Adipose tissue (tissue), 3 donors: ENCODE data around the gene CCDC170. TPM values are rescaled to one million over a fixed set of nuclear protein-coding genes. Genes with fewer than 3 reads are reported as not detected.
"Not testable (repeated sequence)": the region's sequence is repeated elsewhere in the genome, so short reads cannot be mapped to it uniquely, and the experiment has no call there.

Source experiments
- H3K27ac ChIP-seq: one replicate; pipeline ENCODE4 v1.5.1; 2013; ENCODE audit warnings: low read depth, low read length
- WGBS, 3 donors: extraction: QIAGEN DNeasy Blood & Tissue Kit; methylation state at CpG; one replicate each; pipeline ENCODE4 v1.1.7; 2013; 5-methylcytosine and 5-hydroxymethylcytosine counted together
- polyA plus RNA-seq, 3 donors: library from polyadenylated mRNA; stranded (reverse); fragments of 200-250 nt; gene quantifications; one replicate each; pipeline ENCODE4 v1.2.3, GENCODE V29; 2013
- donor health status: healthy with polysubstance abuse.
- donor health status: Bipolar disorder and iron deficiency.
- donor health status: healthy.

CCDC170 gene
- polyA plus RNA-seq, 3 donors, result 0.05 to 0.45 (median 0.22) TPM

- H3K27ac ChIP-seq, result no peak overlapping the region
- WGBS, 3 donors, result 69 to 78% (median 74%) methylated on average over 7 of the region's 7 CpGs
These were observed 2.8 kb upstream of the CCDC170 start for GRCh38 chr6:151490996-151491395.

- WGBS, 3 donors, result 36 to 50% (median 37%) methylated on average over 16 of the region's 16 CpGs
- no peak overlapping the region for H3K27ac ChIP-seq
These were observed 535 bp upstream of the CCDC170 start for GRCh38 chr6:151493161-151493803.

GRCh38 chr6:151494235-151494935, 568 bp downstream of the CCDC170 start:
- H3K27ac ChIP-seq, result no peak overlapping the region
- 1 to 2% (median 2%) methylated on average over 43 of the region's 43 CpGs for WGBS, 3 donors

- WGBS, 3 donors, result 24 to 44% (median 39%) methylated on average over 4 of the region's 4 CpGs
- no peak overlapping the region for H3K27ac ChIP-seq
These were observed 1.1 kb downstream of the CCDC170 start for GRCh38 chr6:151494936-151495320.

- no peak overlapping the region for H3K27ac ChIP-seq
- WGBS, 3 donors, result 83 to 94% (median 93%) methylated on average over 9 of the region's 9 CpGs
These were observed 1.6 kb downstream of the CCDC170 start for GRCh38 chr6:151495380-151495779.

GRCh38 chr6:151497905-151498304, 4.1 kb downstream of the CCDC170 start:
- no peak overlapping the region for H3K27ac ChIP-seq

GRCh38 chr6:151498327-151498726, 4.5 kb downstream of the CCDC170 start:
- 80 to 94% (median 86%) methylated on average over 1 of the region's 1 CpG for whole genome bisulfite sequencing, 3 donors
- H3K27ac ChIP-seq, result no peak overlapping the region

GRCh38 chr6:151499551-151499950, 5.7 kb downstream of the CCDC170 start:
- 69 to 78% (median 72%) methylated on average over 5 of the region's 5 CpGs for WGBS, 3 donors
- no peak overlapping the region for H3K27ac ChIP-seq

- no peak overlapping the region for H3K27ac ChIP-seq
These were observed 7.8 kb downstream of the CCDC170 start for GRCh38 chr6:151501511-151502136.

GRCh38 chr6:151502499-151502898, 8.7 kb downstream of the CCDC170 start:
- 92 to 98% (median 93%) methylated on average over 4 of the region's 4 CpGs for WGBS, 3 donors
- H3K27ac ChIP-seq, result no peak overlapping the region

More at GRCh38 chr6:151501511-151502136, 7.8 kb downstream of the CCDC170 start:
- WGBS, 3 donors, result 39 to 79% (median 75%) methylated on average over 1 of the region's 1 CpG

GRCh38 chr6:151506761-151507160, 12.9 kb downstream of the CCDC170 start:
- WGBS, 3 donors, result 74 to 89% (median 79%) methylated on average over 2 of the region's 2 CpGs
- no peak overlapping the region for H3K27ac ChIP-seq

- 77 to 88% (median 84%) methylated on average over 2 of the region's 2 CpGs for WGBS, 3 donors
These were observed 15.2 kb downstream of the CCDC170 start for GRCh38 chr6:151509048-151509447.

GRCh38 chr6:151512481-151512880, 18.7 kb downstream of the CCDC170 start:
- WGBS, 3 donors, result 51 to 76% (median 59%) methylated on average over 5 of the region's 5 CpGs
- no peak overlapping the region for H3K27ac ChIP-seq

More at GRCh38 chr6:151509048-151509447, 15.2 kb downstream of the CCDC170 start:
- H3K27ac ChIP-seq, result no peak overlapping the region

- 70 to 86% (median 72%) methylated on average over 8 to 9 of the region's 9 CpGs for WGBS, 3 donors
- H3K27ac ChIP-seq, result no peak overlapping the region
These were observed 20.3 kb downstream of the CCDC170 start for GRCh38 chr6:151514000-151514730.

GRCh38 chr6:151518992-151519391, 25.2 kb downstream of the CCDC170 start:
- 86 to 91% (median 89%) methylated on average over 5 of the region's 5 CpGs for WGBS, 3 donors
- not testable (repeated sequence) for H3K27ac ChIP-seq

- 61 to 89% (median 77%) methylated on average over 1 of the region's 1 CpG for WGBS, 3 donors
- H3K27ac ChIP-seq, result no peak overlapping the region
These were observed 29.2 kb downstream of the CCDC170 start for GRCh38 chr6:151523034-151523433.

GRCh38 chr6:151524059-151524458, 30.2 kb downstream of the CCDC170 start:
- 68 to 86% (median 74%) methylated on average over 2 of the region's 2 CpGs for WGBS, 3 donors
- no peak overlapping the region for H3K27ac ChIP-seq

GRCh38 chr6:151534576-151534975, 40.8 kb downstream of the CCDC170 start:
- 85 to 88% (median 87%) methylated on average over 3 of the region's 3 CpGs for WGBS, 3 donors
- H3K27ac ChIP-seq, result no peak overlapping the region
